AML-193 (cell line): ENCODE results near the gene CELF4.

Experiments used
- DNase-seq, 2 experiments: peaks; one replicate each; lab custom pipeline; 2025; lab: John Stamatoyannopoulos, UW

Gene CELF4

GRCh38 chr18:37219257-37219656, 346.3 kb downstream of the CELF4 start:
- DNase-seq, result no peak

- DNase-seq, result no peak
Measured at GRCh38 chr18:37218022-37218590, 347.5 kb downstream of the CELF4 start.

GRCh38 chr18:37210781-37211180, 354.8 kb downstream of the CELF4 start:
- DNase-seq, result no peak

- DNase-seq, result no peak
Measured at GRCh38 chr18:37207343-37207742, 358.3 kb downstream of the CELF4 start.

GRCh38 chr18:37199741-37200140, 365.9 kb downstream of the CELF4 start:
- no peak for DNase-seq
